HG03196 (cell line): ENCODE measurements around the gene P2RX1.
"Not testable (repeated sequence)": the region's sequence is repeated elsewhere in the genome, so short reads cannot be mapped to it uniquely, and the experiment has no call there.

Source experiments
- ATAC-seq: cut with Tn5 transposase; IDR thresholded peaks from one replicate; pipeline ENCODE4 v1.9.1; 2021; ENCODE audit not compliant: unreplicated experiment

Gene P2RX1

DNA sequence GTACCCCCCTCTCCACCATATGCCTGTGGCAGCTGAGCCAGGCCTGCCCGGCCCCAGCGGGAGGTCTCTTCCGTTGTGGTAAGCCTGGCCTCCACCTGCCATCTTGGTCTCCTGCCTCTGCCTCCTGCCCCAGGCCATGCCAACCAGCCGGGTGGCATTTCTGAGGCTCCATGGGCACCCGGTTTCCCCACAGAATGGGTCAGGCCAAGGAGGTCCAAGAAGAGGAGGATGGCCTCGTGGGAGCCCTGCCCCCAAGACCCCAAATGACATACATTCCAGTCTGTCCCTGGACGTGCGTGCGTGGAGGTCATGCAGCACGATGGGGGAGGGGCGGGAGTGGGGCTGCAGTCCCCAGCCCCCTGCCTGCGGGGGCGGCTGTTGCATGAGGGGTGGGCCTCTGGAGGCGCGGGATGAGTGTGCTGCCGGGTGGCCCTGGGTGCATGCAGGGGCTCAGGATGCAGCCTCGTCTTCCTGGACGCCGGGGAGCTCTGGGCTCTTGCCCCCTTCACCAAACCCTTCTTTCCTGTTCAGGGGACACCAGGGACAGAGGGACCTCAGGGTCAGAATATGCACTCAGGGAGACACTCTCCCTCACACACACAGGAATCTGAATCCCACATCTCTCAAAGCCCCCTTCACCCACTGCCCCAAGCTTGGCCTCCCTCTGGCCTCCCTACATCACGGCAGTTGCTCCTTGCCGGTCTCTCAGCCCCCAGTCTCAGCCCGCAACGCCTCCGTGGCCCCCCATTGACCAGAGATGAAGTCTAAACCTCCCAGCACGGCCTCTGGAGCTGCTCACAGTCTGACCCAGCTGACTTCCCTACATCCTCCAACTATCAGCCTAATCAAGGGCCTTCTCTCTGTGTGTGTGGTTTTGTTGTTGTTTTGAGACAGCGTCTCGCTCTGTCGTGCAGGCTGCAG is 54.2 kb downstream of the P2RX1 start:
- no peak for ATAC-seq

DNA sequence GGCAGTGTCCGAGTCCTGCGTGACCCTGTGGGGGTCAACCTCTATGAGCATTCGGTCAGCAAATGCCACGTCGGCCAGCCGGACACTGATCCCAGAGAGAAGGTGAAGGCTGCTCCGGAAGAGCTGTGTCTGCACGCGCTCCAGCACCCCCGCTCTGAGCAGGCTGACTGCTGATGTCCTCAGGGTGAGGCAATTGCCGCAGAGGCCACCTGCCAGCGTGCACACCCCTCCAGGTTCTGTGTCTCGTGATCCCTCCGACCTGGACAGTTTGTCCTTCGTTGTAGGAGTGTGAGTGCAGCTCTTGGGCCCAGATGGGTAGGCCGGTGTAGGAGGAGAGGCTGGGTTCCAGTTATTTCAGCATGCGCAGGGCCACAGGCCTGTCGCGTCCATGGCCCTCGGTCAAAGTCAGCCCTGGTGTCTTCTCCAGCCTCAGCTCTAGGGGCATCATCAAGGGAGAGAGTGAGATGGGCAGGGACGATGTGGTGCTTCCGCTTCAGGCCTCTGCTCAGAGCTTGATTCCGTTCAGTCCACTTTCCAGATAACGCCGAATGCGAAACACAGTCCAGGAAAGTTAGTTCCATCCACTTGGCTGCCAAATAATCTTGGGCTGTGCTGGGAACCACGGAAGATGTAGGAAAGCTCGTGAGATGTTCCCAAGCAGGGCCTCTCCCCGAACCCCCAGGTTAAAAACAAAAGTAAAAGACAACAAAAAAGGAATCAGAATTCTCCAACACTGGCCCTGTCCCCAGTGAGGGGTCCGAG is 55.1 kb downstream of the P2RX1 start:
- no peak for ATAC-seq

DNA sequence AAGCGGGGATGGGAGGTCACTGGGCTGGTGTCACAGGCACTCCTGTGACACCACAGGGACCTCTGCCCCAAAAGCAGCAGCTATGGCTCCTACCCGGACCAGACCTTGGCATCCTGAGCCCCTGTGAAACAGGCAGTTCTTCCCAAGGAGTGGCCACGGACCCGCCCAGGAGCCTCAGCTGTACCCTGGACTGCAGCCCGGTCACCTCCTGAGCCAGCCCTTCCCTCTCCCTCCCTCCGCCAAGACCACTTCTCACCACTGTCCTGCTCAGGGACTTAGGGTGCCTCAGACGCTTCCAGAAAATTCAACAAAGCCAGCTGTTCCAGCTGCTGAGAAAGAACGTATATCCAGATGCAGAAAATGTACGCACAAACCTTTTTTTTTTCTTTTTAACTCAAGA is 56.3 kb downstream of the P2RX1 start:
- ATAC-seq = no peak

DNA sequence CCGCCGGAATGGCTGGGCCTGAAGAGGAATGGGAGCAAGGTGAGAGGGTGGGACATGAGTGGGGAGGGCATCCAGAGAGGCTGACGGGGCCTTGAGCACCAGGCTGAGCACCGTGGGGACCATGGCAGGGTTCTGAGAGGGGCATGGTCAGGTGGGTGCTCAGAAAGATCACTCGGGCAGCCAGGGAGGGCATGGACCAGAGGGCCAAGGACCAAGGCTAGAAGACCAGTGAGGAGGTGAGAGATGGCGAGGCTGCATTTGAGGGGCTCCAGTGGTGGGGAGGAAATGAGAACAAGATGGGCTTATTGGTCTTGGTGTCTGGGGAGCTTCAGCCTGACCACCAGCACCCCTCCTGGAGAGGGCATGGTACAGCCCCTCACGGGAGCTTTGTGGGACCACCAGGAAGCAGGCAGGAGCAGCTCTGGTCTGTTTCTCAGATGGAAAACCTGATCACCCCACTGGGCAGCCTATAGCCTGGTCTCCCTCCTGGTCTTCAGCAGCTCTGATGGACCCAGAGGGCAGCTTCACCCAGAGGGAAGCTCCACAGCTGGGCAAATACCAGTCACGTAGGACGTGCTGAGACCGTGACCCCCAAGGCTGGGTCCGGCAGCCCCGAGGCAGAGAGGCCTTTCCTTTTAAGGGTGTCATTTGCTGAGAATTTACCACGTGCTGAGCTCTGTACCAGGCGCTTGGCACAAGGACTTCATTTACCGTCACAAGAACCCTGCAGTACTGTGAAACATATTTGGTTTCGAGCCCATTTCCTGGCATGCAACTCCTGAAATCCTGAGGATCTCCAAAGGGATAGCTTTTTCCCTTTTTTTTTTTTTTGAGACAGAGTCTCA is 58.8 kb downstream of the P2RX1 start:
- ATAC-seq = no peak

DNA sequence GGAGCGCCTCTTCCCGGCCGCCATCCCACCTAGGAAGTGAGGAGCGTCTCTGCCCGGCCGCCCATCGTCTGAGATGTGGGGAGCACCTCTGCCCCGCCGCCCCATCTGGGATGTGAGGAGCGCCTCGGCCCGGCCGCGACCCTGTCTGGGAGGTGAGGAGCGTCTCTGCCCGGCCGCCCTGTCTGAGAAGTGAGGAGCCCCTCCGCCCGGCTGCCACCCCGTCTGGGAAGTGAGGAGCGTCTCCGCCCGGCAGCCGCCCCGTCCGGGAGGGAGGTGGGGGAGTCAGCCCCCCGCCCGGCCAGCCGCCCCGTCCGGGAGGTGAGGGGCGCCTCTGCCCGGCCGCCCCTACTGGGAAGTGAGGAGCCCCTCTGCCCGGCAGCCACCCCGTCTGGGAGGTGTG is 62.1 kb downstream of the P2RX1 start:
- ATAC-seq = not testable (repeated sequence)

DNA sequence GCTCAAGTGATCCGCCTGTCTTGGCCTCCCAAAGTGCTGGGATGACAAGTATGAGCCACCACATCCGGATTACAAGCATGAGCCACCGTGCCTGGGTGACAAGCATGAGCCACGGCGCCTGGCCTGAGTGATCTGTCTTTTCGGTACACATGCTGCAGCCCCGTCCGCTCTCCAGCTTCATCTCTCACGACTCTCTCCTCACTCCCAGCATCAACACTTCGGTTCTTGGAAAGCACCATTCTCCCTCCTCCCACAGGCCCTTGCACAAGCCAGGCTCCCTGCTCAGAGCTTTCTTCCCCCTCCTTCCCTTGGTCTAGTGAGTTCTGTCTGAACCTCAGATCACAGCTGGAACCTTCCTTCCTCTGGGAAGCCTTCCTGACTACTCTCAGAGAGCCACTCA is 63.7 kb downstream of the P2RX1 start:
- ATAC-seq = no peak

DNA sequence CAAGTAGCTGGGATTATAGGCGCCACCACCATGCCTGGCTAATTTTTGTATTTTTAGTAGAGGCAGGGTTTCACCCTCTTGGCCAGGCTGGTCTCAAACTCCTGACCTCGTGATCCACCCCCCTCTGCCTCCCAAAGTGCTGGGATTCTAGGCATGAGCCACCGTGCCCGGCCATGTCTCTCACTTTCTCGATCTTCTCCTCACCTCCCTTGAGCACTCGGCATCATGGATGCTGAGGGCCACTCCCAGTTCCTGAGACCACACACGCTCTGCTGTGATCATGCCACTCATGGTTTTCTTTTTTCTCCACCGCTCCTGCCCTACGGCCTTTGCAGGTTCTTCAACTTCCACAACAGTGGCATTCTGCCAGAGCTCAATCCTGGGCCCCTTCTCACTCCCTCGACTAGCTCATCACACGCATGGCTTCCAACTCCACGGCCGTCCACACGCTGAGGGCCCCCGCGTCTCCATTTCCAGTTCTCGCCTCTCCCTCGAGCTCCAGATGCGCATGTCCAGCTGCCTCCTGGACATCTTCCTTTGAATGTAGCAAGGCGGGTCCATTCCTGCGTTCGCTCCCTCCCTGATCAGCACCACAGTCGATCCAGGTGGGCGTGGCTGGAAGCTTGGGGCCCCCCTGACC is 64.7 kb downstream of the P2RX1 start:
- no peak for ATAC-seq

DNA sequence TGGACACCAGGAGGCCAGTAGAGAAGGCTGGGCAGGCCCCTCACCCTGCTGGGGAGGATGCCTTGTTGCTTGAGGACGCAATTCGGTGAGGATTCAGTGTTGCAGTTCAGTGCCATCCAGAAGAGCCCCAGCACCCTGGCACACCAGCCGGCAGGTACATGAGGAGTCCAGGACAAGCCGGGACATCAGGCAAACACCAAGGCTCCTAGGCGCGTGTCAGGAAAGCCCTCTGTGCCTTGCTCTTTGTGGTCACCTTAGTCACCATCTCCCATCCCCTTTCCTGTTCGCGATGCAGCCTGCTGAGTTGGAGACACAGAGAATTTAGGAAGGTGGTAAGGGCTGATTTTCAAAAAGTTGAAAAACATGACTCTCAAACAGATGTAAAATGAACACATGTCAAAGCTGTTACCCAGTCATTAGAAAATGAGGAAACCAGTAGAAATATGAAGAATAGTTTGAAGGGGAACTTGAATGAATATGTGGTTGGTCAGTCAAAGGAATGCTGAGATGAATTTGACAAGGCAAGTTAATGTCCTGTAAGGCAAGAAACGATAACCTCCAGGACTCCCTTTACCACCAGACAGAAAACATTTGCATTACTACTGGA is 67.9 kb downstream of the P2RX1 start:
- ATAC-seq = no peak

DNA sequence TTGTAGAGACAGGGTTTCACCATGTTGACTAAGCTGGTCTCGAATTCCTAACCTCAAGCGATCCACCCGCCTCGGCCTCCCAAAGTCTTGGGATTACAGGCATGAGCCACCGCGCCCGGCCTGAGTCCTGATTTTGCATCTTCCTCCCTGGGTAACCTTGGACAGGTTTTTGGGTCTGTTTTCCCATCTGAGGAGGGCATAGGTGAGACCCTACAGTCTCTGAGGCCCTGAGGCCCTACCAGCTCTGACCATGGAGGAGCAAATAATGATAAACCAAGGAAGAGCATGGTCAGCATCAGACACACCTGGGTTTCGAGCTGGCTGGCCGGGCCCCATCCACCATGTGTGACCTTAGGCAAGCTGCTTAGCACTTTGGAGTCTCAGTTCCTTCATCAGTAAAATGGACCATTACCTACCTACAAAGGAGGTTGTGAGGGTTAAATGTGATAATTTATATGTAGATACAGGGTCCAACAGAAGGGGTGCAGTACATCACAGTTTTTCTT is 69.0 kb downstream of the P2RX1 start:
- ATAC-seq = no peak
